ENCODE results near the gene ZNF689. TPM values are rescaled to one million over a fixed set of nuclear protein-coding genes. Genes with fewer than 3 reads are reported as not detected.

The ZNF689 gene
- total and polyA plus RNA-seq, 2 of the 4 experiments (the other 2 are of a cell fraction) = 2.7 to 2.9 TPM

DNA sequence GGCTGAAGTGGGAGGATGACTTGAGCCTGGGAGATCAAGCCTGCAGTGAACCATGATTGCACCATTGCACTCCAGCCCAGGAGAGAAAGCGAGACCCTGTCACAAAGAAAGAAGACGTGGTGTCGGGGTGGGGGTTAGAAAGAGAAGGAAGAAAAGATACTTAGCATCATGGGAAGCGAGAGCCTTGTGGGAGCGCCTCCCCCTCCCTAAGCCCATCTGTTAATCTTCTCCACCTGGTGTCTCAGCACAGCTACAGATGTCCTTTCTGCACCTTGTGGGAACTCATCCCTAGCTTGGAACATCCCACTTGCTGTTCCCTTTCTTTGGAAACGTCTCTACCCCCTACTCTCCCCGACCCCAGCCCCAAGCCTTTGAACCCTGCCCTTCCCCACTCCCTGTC lies 44.7 kb downstream of the ZNF689 start:
- Histone ChIP-seq H3K4me1 (ENCODE audit: control insufficient read depth, insufficient read depth, low read length) (peaks cover 5% of the 10 kb centered on the region; the same call in 1 of the 2 replicates), H2BK120ac (ENCODE audit: low read depth, low read length) (no peak overlapping the region), H4K20me1 (ENCODE audit: insufficient read depth, low read length) (no peaks in the 10 kb centered on the region), H3K4me2 (ENCODE audit: low read depth, low read length) (no peak overlapping the region), H3K9ac (ENCODE audit: low read depth, low read length) (no peak overlapping the region), H3K9me3 (ENCODE audit: control insufficient read depth, insufficient read depth, low read length) (no peaks in the 10 kb centered on the region), H2AFZ (replicated peaks; ENCODE audit: low read length, poor library complexity) (no peak overlapping the region), H3K23ac (ENCODE audit: low read depth, low read length) (no peak overlapping the region), H4K91ac (ENCODE audit: insufficient read depth, low read depth, low read length) (no peak overlapping the region), H3K56ac (ENCODE audit: extremely low read depth, insufficient read depth, low read length) (no peak overlapping the region), H2AK5ac (ENCODE audit: low read depth, low read length) (no peak overlapping the region), H2AK9ac (replicated peaks; ENCODE audit: low read depth, low read length, poor library complexity) (no peak overlapping the region), H3K27ac (ENCODE audit: insufficient read depth, low read length) (no peak overlapping the region), H2BK15ac (ENCODE audit: low read depth, low read length) (no peak overlapping the region), H3K36me3 (ENCODE audit: control insufficient read depth, insufficient read depth, low read length) (no peaks in the 10 kb centered on the region), H4K5ac (ENCODE audit: low read depth, low read length) (no peak overlapping the region), H3K14ac (replicated peaks; ENCODE audit: low read depth, low read length) (no peak overlapping the region), H3K27me3 (ENCODE audit: control insufficient read depth, insufficient read depth, low read length) (peaks cover 6% of the 10 kb centered on the region; the same call in 1 of the 2 replicates), H2BK5ac (ENCODE audit: low read depth, low read length, poor library complexity, severe bottlenecking) (no peak overlapping the region), H2BK20ac (ENCODE audit: low read depth, low read length) (no peak overlapping the region), H3K9me1 (ENCODE audit: insufficient read depth, low read length) (no peaks in the 10 kb centered on the region), H3K4me3 (ENCODE audit: insufficient read depth, low read depth, low read length) (no peak overlapping the region), H3K4ac (ENCODE audit: low read depth, low read length) (no peak overlapping the region), H4K8ac (ENCODE audit: low read depth in 2 of 2, low read length in 2 of 2) (no peak overlapping the region), H3K79me1 (ENCODE audit: low read depth in 1 of 2, low read length in 2 of 2) (peaks cover 0 to 9% of the 10 kb centered on the region in 2 experiments; a peak in 3 of 4 replicates), H3K18ac (ENCODE audit: low read depth, low read length) (no peak overlapping the region)
- DNase-seq = no peak
- dilution Hi-C loops (cut with HindIII; ENCODE audit: low sequenced_read_pairs, unreplicated experiment) = no loop called here
- POLR2A ChIA-PET (ENCODE audit: unreplicated experiment) = no interaction called here
- CTCF ChIA-PET = no interaction called here
- no peak for TF ChIP-seq BHLHE40 (IDR thresholded peaks at IDR 0.05; ENCODE audit: low read depth, low read length)
- TF ChIP-seq, protein P1, sequence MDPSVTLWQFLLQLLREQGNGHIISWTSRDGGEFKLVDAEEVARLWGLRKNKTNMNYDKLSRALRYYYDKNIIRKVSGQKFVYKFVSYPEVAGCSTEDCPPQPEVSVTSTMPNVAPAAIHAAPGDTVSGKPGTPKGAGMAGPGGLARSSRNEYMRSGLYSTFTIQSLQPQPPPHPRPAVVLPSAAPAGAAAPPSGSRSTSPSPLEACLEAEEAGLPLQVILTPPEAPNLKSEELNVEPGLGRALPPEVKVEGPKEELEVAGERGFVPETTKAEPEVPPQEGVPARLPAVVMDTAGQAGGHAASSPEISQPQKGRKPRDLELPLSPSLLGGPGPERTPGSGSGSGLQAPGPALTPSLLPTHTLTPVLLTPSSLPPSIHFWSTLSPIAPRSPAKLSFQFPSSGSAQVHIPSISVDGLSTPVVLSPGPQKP (IDR thresholded peaks at IDR 0.05; ENCODE audit: borderline replicate concordance, low read depth, low read length) = no peak
- intact Hi-C loops (cut with micrococcal nuclease) = no loop called here
- ATAC-seq (ENCODE audit: low read depth) = no peak
- 39% methylated on average over 2 of the region's 7 CpGs; no CpG with 5 or more reads in 1 of the 2 experiments for WGBS, 2 experiments (ENCODE audit: extremely low coverage in 2 of 2, insufficient read length in 1 of 2)
- BruUV-seq (replicated peaks) = no TSS peak
- in situ Hi-C loops (cut with MboI; ENCODE audit: low sequenced_read_pairs) = no loop called here

Measured in IMR-90 (cell line).